GM18868 (cell line): Measurements from ENCODE around the gene PTOV1.

Experiments used
- ATAC-seq: cut with Tn5 transposase; IDR thresholded peaks from one replicate; pipeline ENCODE4 v1.9.1; 2021; ENCODE audit warnings: mild to moderate bottlenecking, moderate library complexity; ENCODE audit not compliant: unreplicated experiment

The PTOV1 gene

GRCh38 chr19:49850487-49851342, at the start of gene PTOV1:
TSS of gene PTOV1 (plus strand) at chr19:49851159.
- peak; percentile 75 for ATAC-seq

- ATAC-seq: no peak
These were observed 49.5 kb upstream of the PTOV1 start for GRCh38 chr19:49801401-49801888.

- ATAC-seq: no peak
These were observed 48.8 kb upstream of the PTOV1 start for GRCh38 chr19:49801966-49802661.

- no peak for ATAC-seq
These were observed 48.0 kb upstream of the PTOV1 start for GRCh38 chr19:49802836-49803528.

GRCh38 chr19:49803529-49803856, 47.5 kb upstream of the PTOV1 start:
- ATAC-seq: no peak

- ATAC-seq: no peak
These were observed 44.9 kb upstream of the PTOV1 start for GRCh38 chr19:49805822-49806619.

GRCh38 chr19:49806620-49806959, 44.4 kb upstream of the PTOV1 start:
- no peak for ATAC-seq

GRCh38 chr19:49807058-49807903, 43.7 kb upstream of the PTOV1 start:
- ATAC-seq: no peak

- no peak for ATAC-seq
These were observed 42.9 kb upstream of the PTOV1 start for GRCh38 chr19:49807904-49808675.

- no peak for ATAC-seq
These were observed 42.2 kb upstream of the PTOV1 start for GRCh38 chr19:49808711-49809159.

GRCh38 chr19:49809160-49809940, 41.6 kb upstream of the PTOV1 start:
- ATAC-seq: no peak

- no peak for ATAC-seq
These were observed 41.0 kb upstream of the PTOV1 start for GRCh38 chr19:49809941-49810389.

GRCh38 chr19:49811328-49811727, 39.6 kb upstream of the PTOV1 start:
- ATAC-seq: no peak

GRCh38 chr19:49812452-49812996, 38.4 kb upstream of the PTOV1 start:
- no peak for ATAC-seq

GRCh38 chr19:49812997-49813861, 37.7 kb upstream of the PTOV1 start, which contains the start of gene FUZ:
TSS of gene FUZ (minus strand) at chr19:49813292. CDS start at chr19:49813106, 186 bp downstream.
- peak; percentile 66 for ATAC-seq

- no peak for ATAC-seq
These were observed 36.9 kb upstream of the PTOV1 start for GRCh38 chr19:49814010-49814409.

- ATAC-seq: no peak
These were observed 34.4 kb upstream of the PTOV1 start for GRCh38 chr19:49816590-49816989.
